Measurements from ENCODE around the gene PPT1. TPM values are rescaled to one million over a fixed set of nuclear protein-coding genes. Genes with fewer than 3 reads are reported as not detected.

PPT1 gene
- polyA plus RNA-seq, 2 of the 4 experiments (the other 2 are of a cell fraction) = 40.2 to 56.7 TPM

GRCh38 chr1:40027647-40028046 is 69.4 kb downstream of the PPT1 start (continued):
- TF ChIP-seq HES2 (IDR thresholded peaks at IDR 0.05) (no peak), ZC3H11A (IDR thresholded peaks at IDR 0.05) (no peak), RFX5 (IDR thresholded peaks at IDR 0.05) (no peak), E2F6 (IDR thresholded peaks at IDR 0.05; ENCODE audit: borderline replicate concordance, low read depth) (no peak)

GRCh38 chr1:40024671-40025070 is 72.4 kb downstream of the PPT1 start:
- H3K4me3 ChIP-seq = no peak overlapping the region
- H3K9me3 ChIP-seq = peaks cover 10% of the 10 kb centered on the region
- no peak for FAIRE-seq
- no peak for DNase-seq (ENCODE audit: low read depth in 1 of 2, low spot score in 1 of 2)
- ChIA-PET CTCF (interaction anchor here (1.5 kb wide), 1 partner anchor 51 kb away, joined by 3 read pairs; no protein-coding TSS in a partner anchor), POLR2A (no interaction called here)
- H3K27ac ChIP-seq = no peak overlapping the region
- no peaks in the 10 kb centered on the region for H3K4me1 ChIP-seq
- no peak for TF ChIP-seq ZNF302 (CRISPR knock-in tag; IDR thresholded peaks at IDR 0.05)
- no peak for TF ChIP-seq MAX (IDR thresholded peaks at IDR 0.05)
- no peak for TF ChIP-seq SREBF2 (IDR thresholded peaks at IDR 0.05)
- TF ChIP-seq HMGXB4 (CRISPR knock-in tag; IDR thresholded peaks at IDR 0.05; ENCODE audit: borderline replicate concordance) = no peak
- TF ChIP-seq ZSCAN20 (CRISPR knock-in tag; IDR thresholded peaks at IDR 0.05) = no peak
- no peak for TF ChIP-seq USF2 (IDR thresholded peaks at IDR 0.05)
- no peak for TF ChIP-seq HOXA7 (CRISPR knock-in tag; IDR thresholded peaks at IDR 0.05)
- TF ChIP-seq CBX8 (IDR thresholded peaks at IDR 0.05) = no peak
- no peak for TF ChIP-seq JUN (IDR thresholded peaks at IDR 0.05)
- no peak for TF ChIP-seq MAFK (IDR thresholded peaks at IDR 0.05; ENCODE audit: partially characterized antibody)
- no peak for TF ChIP-seq ESRRA (IDR thresholded peaks at IDR 0.05; ENCODE audit: borderline replicate concordance, low read length)
- no peak for TF ChIP-seq ELK1 (IDR thresholded peaks at IDR 0.05; ENCODE audit: low read depth, low read length)
- TF ChIP-seq E2F6 (IDR thresholded peaks at IDR 0.05; ENCODE audit: borderline replicate concordance, low read depth) = no peak
- no peak for ATAC-seq
- H3K4me2 ChIP-seq = no peak overlapping the region
- WGBS (ENCODE audit: missing lambda C conversion rate) = 4% methylated on average over 2 of the region's 2 CpGs

- ATAC-seq = no peak
- TF ChIP-seq HMGXB4 (CRISPR knock-in tag; IDR thresholded peaks at IDR 0.05; ENCODE audit: borderline replicate concordance) (no peak), CEBPB (IDR thresholded peaks at IDR 0.05) (no peak), RFX5 (IDR thresholded peaks at IDR 0.05) (no peak), EHF (CRISPR knock-in tag; IDR thresholded peaks at IDR 0.05) (no peak), CBX8 (IDR thresholded peaks at IDR 0.05) (no peak), MAZ (IDR thresholded peaks at IDR 0.05; ENCODE audit: borderline replicate concordance, low read depth, low read length) (no peak), REST (IDR thresholded peaks at IDR 0.05) (no peak)
- ChIA-PET POLR2A (no interaction called here), CTCF (interaction anchor here (0.6 to 2.0 kb wide), 3 partner anchors 9 to 101 kb away, joined by 3 to 11 read pairs (median 3); no protein-coding TSS in a partner anchor)
- no peak overlapping the region for H3K4me3 ChIP-seq
- 24% methylated on average over 4 of the region's 4 CpGs for WGBS (ENCODE audit: missing lambda C conversion rate)
- H3K4me1 ChIP-seq = no peaks in the 10 kb centered on the region
- FAIRE-seq = no peak
- H3K4me2 ChIP-seq = no peak overlapping the region
- DNase-seq (ENCODE audit: low read depth in 1 of 2, low spot score in 1 of 2) = no peak
- no peak overlapping the region for H3K27ac ChIP-seq
- peaks cover 10% of the 10 kb centered on the region for H3K9me3 ChIP-seq
These were observed 73.6 kb downstream of the PPT1 start for GRCh38 chr1:40023379-40023944.

All from A549 (cell line).